DMS 273 (cell line): ENCODE measurements around the gene THSD4.
A peak's percentile ranks its signal among the peaks of the same experiment; 100 is the strongest.

Source experiments
- DNase-seq: peaks from one replicate; lab custom pipeline; 2025; ENCODE audit not compliant: unreplicated experiment; lab: John Stamatoyannopoulos, UW

The THSD4 gene

DNA sequence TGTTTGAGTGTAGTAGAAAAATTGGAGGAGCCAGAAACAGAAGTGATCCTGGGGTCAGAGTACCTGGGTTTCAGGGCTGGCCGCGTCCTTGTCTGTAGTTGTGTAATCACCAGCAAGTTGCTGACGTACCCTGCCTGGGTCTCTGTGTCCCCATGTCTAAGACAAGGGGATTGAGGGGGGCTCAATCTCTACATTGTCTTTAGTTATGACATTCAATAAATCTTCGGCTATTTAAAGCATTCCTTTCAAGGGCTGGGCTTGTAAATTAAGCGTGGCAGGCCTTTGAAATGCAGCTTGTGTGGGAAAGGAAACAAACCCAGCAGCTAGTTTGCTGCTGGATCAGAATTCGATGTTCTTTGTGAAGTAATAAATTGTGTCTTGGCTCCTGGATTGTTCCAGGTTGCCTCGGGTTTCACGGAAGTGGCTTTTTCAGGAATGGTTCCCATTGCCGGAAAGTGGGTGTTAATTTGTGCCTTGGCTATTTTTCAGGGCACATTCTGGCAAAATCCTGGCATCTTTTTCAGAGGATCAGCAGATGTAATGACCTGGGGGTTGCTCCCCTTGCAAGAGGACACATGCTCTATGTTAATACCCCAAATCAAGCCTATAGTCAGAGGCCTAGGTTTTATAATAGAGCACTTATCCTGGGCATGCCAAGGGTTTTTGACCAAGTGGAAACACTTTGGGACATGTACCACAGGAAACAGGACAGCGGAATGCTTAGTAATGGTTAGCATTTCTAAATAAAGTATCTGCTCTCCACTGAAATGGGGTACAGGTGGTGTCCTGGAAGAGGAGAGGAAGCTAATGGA is 400.3 kb downstream of the THSD4 start:
- DNase-seq = no peak

DNA sequence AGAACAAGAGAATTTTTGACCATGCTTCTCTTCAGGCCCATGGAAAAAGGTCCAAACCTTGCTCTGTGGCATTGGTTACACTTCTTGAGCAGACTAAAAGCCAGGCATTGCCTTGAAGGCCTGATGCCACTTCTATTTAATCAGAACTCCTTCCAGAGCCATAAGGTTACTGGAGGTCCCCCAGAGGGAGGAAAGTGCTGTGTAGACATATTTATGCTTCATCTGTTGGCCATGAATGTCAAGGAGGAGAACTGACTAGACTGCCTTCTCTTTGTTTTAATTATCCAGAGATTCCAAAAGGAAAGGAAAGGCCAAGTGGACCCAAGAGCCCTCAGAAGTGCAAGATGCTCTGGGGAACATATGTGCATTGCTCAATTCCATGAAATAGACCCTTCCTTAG is 402.5 kb downstream of the THSD4 start:
- no peak for DNase-seq

DNA sequence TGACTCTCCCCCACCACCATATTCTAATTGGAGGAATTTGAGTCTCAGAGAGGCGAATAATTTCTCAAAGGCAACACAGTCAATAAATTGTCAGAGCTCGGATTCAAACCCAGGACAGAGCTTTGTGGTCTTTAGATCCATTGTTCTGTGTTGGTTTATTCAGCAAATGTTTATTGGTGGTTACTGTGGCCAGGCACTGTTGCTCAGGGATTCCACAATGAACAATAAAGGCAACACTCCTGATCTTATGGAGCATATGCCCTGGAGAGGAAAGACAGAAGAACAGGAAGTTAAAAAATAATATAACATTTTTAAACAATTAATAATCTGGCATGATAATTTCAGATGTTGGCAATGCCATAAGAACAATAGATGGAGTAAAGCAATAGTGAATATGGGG is 403.4 kb downstream of the THSD4 start:
- DNase-seq = no peak

DNA sequence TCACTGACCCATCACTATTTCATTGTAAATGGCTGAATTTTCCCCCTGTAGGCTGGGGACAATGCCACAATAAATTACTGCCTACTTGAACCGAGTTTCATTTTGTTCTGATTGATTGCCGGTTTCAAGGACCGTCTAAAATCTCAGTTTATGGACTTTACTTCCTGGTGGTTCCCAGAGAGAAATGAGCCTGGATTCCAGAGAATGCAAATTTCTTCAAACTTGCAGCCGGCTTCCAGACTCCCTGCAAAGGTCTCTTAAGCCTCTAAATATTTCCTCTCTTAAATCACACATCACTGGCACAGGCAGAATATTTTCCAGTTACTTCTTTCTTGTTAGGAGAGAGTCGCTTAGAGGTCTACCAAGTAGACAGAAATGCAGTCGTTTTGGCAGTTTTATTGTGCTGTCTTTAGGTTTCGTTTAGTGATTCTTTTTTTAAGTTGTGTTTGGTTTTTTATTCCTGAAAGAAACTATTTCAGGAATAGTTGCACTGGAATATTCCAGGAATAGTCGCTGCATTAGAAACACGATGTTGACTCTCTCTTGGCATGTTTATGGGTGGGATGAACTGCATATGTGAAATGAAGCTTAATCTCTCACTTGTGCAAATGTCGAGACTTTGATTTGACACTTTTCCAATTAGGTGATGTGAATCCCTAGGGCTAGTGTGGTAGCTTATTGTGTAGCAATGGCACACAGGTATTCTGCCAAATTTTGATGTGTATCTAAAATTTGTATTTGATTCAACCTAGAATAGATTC is 411.0 kb downstream of the THSD4 start:
- no peak for DNase-seq

- no peak for DNase-seq
Observed at GRCh38 chr15:71529361-71529760, 414.1 kb downstream of the THSD4 start.

DNA sequence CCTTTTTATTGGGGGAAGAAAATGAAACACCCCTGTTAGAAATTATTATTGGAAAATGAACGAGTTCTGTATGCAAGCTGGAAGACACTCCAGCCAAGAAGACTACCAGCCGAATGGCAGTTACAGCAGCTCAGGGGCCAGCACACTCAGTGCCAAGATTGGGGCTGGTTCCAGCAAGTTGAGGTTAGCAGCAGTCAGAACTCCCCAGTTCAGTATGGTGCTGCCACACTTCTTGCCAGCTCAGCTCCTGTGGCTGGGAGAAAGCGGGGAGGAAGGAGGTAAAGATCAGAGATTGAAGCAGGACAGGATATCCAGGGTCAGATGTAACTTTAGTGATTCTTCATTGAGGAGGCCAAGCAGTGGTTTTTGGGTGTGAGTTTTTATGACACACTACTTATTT is 414.8 kb downstream of the THSD4 start:
- DNase-seq = no peak

DNA sequence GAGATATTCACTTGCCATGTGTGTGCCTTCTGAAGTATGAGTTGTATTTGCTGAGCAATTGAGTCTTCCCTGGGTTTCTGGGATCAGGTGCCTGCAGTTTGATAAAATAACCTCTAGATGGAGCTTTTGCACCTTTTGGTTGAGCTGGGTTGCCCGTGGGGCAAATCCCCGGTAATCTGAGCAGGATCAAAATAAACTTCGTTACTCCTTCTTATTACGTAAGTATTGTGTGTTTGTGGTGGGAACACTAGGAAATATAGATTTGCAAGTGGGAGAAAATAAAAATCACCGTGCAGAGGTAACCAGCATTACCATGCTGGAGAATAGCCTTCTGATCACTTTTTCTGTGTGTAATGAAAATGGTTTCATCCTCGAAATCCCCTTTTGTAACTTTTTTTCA is 417.7 kb downstream of the THSD4 start:
- peak; percentile 47 for DNase-seq

DNA sequence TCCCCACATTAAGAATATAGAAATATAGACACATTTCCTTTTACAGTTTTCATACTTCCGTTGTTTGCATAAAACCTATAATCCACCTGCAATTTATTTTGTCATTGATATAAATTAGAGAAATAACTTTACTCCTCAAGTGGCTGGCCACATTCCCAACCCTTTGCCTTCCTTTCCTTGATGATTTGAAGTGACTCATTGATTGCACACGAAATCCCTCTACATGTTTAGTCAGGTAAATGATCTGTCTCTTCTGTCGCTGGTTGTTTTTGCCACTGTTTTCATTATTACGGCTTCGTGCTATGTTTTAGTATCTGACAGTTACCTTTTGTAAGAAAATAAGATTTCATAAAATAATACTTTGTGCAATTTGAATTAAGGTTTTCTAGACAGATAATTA is 422.9 kb downstream of the THSD4 start:
- no peak for DNase-seq

- DNase-seq = no peak
Observed at GRCh38 chr15:71541746-71542145, 426.5 kb downstream of the THSD4 start.

DNA sequence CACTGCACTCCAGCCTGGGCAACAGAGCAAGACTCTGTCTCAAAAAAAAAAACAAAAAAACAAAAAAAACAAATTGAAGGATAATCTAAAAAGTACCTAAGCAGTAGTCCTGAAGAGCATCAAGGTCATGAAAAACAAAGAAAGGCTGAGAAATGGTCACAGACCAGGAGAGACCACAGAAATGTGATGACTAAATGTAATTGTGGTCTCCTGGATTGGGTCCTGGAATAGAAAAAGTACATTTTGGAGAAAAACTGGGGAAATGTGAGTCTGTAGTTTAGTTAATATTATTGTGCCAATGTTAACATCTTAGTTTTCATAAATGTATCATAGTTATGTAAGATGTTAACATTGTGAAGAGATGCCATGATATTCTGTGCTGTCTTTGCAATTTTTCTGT is 427.6 kb downstream of the THSD4 start:
- DNase-seq = no peak

- no peak for DNase-seq
Observed at GRCh38 chr15:71543413-71543812, 428.1 kb downstream of the THSD4 start.

GRCh38 chr15:71545223-71545760 is 430.0 kb downstream of the THSD4 start:
- DNase-seq = no peak

DNA sequence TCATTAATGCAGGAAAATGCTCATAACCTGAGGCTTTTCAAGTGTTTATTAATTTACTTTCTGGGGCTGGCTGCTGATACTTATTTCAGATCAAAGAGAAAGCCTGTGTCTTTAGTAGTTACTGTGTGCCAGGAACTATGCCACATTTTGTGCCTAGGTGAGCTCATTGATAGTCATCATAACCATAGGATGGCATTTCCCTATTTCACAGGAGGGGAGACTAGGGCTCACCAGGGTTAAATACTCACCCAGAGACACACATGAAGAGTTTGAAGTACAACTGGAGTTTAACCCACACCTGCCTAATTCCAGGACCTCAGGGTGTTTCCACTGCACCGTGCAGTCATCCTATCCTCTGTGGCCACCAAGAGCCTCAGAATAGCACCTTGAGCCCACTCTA is 430.7 kb downstream of the THSD4 start:
- DNase-seq = no peak

GRCh38 chr15:71547011-71547410 is 431.7 kb downstream of the THSD4 start:
- peak; percentile 72 for DNase-seq

DNA sequence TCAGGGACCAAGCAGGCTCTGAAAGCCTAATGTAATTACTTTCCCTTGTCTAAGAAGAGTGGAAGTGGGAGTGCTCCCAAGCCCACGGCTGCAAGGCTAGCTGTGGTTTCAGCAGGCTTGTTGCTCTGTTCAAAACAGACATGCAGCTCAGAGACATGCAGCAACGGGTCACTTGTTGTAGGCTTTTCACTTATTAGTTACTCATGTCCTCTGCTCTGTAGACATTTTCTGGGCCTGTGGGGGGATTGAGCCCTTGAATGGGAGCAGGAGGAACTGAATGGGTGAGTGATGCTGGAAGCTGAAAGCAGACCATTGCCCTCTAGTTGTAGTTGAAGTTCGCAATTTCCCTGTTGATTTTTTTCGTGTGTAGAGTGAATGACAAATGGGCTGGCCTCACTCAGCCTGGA is 433.1 kb downstream of the THSD4 start:
- DNase-seq = no peak

GRCh38 chr15:71549091-71549490 is 433.8 kb downstream of the THSD4 start:
- DNase-seq = no peak

DNA sequence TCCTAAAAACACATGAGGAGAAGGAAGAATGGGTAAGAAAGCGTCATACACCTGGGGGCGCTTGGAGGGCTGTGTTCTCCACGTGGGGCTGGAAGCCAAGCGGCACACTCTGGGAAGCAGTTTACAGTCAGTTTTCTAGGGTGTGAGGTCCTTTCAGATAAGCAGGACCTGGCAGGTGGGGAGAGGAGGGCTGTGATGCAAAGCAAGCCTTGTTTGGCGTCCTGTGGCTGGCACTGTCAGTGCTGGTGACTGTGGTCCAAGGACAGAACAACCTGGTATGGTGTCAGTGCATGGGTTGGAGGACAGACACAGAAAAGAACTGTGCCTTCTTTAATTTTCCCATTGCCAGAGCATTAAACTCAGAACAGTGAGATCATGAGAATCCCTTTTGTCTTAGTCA is 434.4 kb downstream of the THSD4 start:
- no peak for DNase-seq

- no peak for DNase-seq
Observed at GRCh38 chr15:71551566-71551965, 436.3 kb downstream of the THSD4 start.

DNA sequence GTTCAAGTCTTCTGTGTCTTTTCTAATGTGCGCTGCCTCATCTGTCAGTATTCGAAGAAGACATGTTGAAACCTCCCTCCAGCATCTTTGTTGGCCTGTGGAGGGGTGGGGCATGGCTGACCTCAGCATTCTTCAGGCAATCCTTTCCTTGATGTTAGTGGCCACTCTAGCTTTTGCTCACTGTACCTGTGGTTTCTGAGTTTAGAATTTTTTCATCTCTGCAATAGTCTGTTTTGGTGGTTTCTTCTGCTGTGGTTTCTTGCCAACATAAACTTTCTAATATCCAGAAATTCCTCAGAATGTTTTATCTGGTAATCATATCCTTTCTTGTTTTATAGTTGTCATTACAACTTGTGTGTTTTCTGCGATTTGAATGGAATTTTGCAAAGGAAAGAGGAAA is 443.8 kb downstream of the THSD4 start:
- DNase-seq = no peak

- no peak for DNase-seq
Observed at GRCh38 chr15:71559616-71560015, 444.3 kb downstream of the THSD4 start.

- DNase-seq = no peak
Observed at GRCh38 chr15:71562251-71562650, 447.0 kb downstream of the THSD4 start.

DNA sequence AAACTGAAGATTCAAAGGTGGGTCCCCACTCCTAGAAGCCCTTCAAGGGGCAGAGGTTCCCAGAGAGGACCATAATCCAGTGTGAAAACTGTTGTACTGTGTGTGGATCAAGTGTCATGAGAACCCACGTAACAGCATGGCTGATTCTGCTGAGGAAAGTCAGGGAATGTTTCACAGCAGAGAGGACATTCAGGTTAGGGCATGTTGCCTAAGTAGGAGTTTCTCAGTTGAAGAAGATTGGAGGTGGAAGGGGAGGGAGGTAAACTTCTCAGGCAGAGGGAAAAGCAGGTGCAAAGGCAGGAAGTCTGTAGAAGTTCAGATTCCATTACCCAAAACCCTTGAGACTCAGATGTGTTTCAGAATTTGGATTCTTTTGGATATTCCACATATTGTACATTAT is 448.9 kb downstream of the THSD4 start:
- DNase-seq = no peak
